CD4-positive, alpha-beta T cell treated with Interleukin-4 for 1 hour (primary cell): ENCODE data around the gene KLHL29.

Experiments used
- DNase-seq, 2 donors: peaks; one replicate each; pipeline ENCODE4 v3.0.0-alpha.2; 2020 to 2022

Gene KLHL29

DNA sequence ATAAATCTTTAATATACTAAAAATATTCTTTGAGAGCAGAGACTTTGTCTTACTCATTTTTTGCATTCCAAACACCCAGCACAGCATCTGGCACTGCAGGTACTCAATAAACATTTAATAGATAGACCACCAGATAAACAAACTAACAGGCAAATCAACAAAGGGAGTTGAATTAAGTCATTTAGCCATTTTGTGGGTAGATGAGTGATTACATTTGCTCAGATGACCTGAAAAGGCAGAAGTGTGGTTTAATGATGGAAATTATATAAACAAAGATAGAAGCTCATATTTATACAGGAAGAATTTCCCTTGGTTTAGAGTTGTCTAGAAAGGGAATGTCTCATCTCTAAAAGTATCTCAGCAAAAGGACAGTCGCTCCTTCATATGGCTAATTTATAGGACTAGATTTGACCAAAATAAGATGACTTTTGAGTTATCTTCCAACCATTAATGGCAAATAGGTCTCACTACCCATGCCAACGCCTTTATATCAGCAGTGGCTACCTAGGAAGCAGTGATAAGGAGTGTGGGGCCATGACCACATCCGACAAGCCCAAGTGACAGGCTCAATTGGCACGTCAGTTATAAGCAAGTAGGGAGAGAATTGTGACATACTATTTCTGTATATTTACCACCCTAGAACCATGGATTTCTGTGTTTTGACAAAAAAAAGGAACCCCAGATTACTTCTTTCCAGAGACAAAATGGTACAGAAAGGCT, 368.5 kb downstream of the KLHL29 start:
- DNase-seq = no peak

DNA sequence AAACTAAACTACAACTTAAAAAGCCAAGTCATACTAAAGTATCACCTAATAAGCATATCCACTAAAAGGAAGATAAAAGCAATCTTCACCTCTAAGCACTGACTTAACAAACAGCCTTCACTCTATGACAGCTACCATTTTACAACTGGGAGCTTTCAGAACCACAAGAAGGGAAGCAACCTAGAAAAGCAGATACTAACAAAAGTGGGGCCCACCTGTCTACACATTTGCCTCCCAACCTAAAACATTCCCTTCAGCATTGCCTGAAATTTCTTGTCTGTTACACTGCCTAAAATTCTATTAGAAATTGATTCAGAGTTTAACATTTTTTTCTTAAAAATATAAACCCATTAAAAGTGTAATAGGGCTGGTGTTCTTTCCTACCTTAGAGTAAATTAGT, 370.0 kb downstream of the KLHL29 start:
- DNase-seq = no peak

DNA sequence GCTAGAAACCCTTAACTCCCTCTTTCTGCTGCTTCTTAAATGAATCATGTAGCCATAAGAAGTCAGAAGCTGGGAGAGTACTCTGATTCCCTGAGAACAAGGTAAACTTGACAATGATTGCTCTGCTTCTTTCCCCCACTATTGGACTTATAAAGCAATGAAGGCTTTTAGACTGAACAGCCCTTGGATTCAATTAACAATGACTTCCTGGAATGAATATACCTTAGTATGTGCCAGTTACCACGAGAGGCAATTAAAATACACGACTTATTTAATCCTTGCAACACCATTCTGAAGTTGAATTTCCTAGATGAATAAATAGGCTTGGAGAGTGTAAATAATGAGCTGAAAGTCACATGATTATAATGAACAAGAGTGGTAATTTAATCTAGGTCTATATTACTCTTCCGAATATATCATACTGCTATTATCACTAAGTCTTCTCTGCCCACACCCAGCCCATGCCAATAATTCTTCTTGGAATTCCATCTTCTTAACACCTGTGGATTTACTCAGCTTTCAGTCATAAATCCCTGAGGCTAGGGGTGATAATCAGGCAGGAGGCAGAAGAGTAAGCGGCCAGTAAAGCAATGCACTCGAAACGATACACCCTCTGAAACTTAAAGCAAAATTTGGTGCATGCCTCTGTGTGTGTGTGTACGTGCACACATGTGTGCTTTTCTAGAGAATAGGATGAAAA, 371.8 kb downstream of the KLHL29 start:
- no peak for DNase-seq

DNA sequence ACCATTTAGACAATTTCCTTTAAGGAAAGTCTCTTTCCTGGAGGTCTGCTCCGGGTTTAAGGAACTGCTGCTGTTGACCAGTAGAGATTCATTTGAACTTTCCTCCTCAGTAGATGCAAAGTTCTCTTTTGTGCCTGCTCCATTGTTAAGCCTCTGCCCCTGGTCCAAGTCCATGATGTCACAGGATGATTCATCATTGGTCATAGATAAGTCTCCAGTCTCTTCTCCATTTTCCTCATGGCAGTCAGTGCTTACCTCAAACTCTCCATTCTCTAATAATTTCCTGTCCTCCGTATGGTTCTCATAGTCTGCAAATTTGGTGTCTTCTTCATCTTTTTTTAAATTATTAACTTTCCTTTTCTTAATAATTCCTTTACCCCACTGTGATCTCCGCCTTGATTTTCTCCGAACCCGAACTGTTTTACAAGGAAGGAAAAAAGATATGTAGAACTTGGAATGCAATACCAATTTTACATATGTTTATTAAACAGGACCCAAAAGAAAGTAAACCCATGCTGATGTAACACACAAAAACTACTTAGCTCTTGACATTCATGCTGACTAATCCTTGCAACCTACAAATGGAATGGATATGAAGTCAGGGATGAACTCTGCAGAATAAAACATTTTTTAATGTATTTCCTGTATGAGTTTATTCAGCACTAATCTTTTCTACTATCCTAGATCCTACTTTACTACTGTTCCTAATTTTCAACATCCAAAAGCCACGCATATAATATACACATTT, 372.9 kb downstream of the KLHL29 start:
- no peak for DNase-seq
